GM11168 (cell line): ENCODE measurements around the gene ATP6AP2.
"Not testable (repeated sequence)": the region's sequence is repeated elsewhere in the genome, so short reads cannot be mapped to it uniquely, and the experiment has no call there.

Experiments used
- in situ Hi-C: fragments of 300-500 bp; cut with MboI; formaldehyde crosslinking; loops from one replicate; pipeline ENCODE4 v1.12.0; 2022; ENCODE audit warnings: low sequenced_read_pairs; ENCODE audit not compliant: unreplicated experiment

Gene ATP6AP2

GRCh38 chrX:40580537-40581335 is at the start of gene ATP6AP2:
ATP6AP2 (plus strand) TSS chrX:40580970; CDS start chrX:40581066, 96 bp downstream.
- in situ Hi-C loops: no loop called here

GRCh38 chrX:40531056-40531826 is 49.5 kb upstream of the ATP6AP2 start:
- in situ Hi-C loops: no loop called here

- in situ Hi-C loops: no loop called here
Observed at GRCh38 chrX:40537310-40537709, 43.5 kb upstream of the ATP6AP2 start.

GRCh38 chrX:40538406-40538805 is 42.4 kb upstream of the ATP6AP2 start:
- in situ Hi-C loops: no loop called here

- in situ Hi-C loops: loop anchor here (10.0 kb wide), 1 partner anchor 105 kb away; the partner anchor contains the start of gene CXorf38
Observed at GRCh38 chrX:40539214-40540142, 41.3 kb upstream of the ATP6AP2 start.

GRCh38 chrX:40542208-40542607 is 38.6 kb upstream of the ATP6AP2 start:
- in situ Hi-C loops: loop anchor here (10.0 kb wide), 1 partner anchor 103 kb away; the partner anchor contains the start of gene CXorf38

GRCh38 chrX:40542972-40543371 is 37.8 kb upstream of the ATP6AP2 start:
- in situ Hi-C loops: loop anchor here (10.0 kb wide), 1 partner anchor 102 kb away; the partner anchor contains the start of gene CXorf38

- in situ Hi-C loops: loop anchor here (10.0 kb wide), 1 partner anchor 101 kb away; the partner anchor contains the start of gene CXorf38
Observed at GRCh38 chrX:40543661-40544328, 37.0 kb upstream of the ATP6AP2 start.

GRCh38 chrX:40544343-40545266 is 36.2 kb upstream of the ATP6AP2 start:
- in situ Hi-C loops: loop anchor here (10.0 kb wide), 1 partner anchor 100 kb away; the partner anchor contains the start of gene CXorf38

GRCh38 chrX:40546870-40547269 is 33.9 kb upstream of the ATP6AP2 start:
- in situ Hi-C loops: loop anchor here (10.0 kb wide), 1 partner anchor 98 kb away; the partner anchor contains the start of gene CXorf38

- in situ Hi-C loops: no loop called here
Observed at GRCh38 chrX:40550066-40550465, 30.7 kb upstream of the ATP6AP2 start.

- in situ Hi-C loops: no loop called here
Observed at GRCh38 chrX:40552768-40553167, 28.0 kb upstream of the ATP6AP2 start.

- in situ Hi-C loops: no loop called here
Observed at GRCh38 chrX:40558590-40558989, 22.2 kb upstream of the ATP6AP2 start.

- in situ Hi-C loops: no loop called here
Observed at GRCh38 chrX:40563784-40564183, 17.0 kb upstream of the ATP6AP2 start.

GRCh38 chrX:40564447-40564846 is 16.3 kb upstream of the ATP6AP2 start:
- in situ Hi-C loops: no loop called here

GRCh38 chrX:40570346-40571093 is 10.2 kb upstream of the ATP6AP2 start:
- in situ Hi-C loops: no loop called here

- in situ Hi-C loops: not testable (repeated sequence)
Observed at GRCh38 chrX:40571164-40571563, 9.6 kb upstream of the ATP6AP2 start.

GRCh38 chrX:40571600-40571999 is 9.2 kb upstream of the ATP6AP2 start:
- in situ Hi-C loops: no loop called here
